Measurements from ENCODE around the gene NCBP3. TPM values are rescaled to one million over a fixed set of nuclear protein-coding genes. Genes with fewer than 3 reads are reported as not detected.

NCBP3 gene
- total and polyA plus RNA-seq, 2 donors (not counting 3 experiments of a cell fraction or from before 2014, with no cell fraction given) = 18.2 to 51.1 TPM

GRCh38 chr17:3815122-3815521, 30.9 kb downstream of the NCBP3 start:
- Histone ChIP-seq H3K9ac (replicated peaks; ENCODE audit: extremely low read depth, insufficient read depth, low read length) (no peak overlapping the region), H3K4me2 (ENCODE audit: insufficient read depth, low read length) (no peak overlapping the region), H3K79me2 (ENCODE audit: control insufficient read depth, insufficient read depth, low read length) (no peaks in the 10 kb centered on the region), H3K4me3 (replicated peaks in 1 of 3; ENCODE audit: insufficient read depth in 1 of 3, low read depth in 1 of 3, low read length in 3 of 3) (no peak overlapping the region), H3K36me3 (ENCODE audit: control insufficient read depth in 2 of 2, extremely low read depth in 1 of 2, insufficient read depth in 2 of 2, low read length in 2 of 2) (peaks cover 23 to 29% of the 10 kb centered on the region in 2 experiments), H2AFZ (ENCODE audit: low read depth, low read length) (no peak overlapping the region), H3K9me3 (replicated peaks; ENCODE audit: control insufficient read depth, insufficient read depth, low read length) (no peaks in the 10 kb centered on the region), H3K4me1 (ENCODE audit: control insufficient read depth, extremely low read depth, insufficient read depth, low read length) (peaks cover 10% of the 10 kb centered on the region), H4K20me1 (replicated peaks; ENCODE audit: control insufficient read depth, extremely low read depth, insufficient read depth, low read length) (no peaks in the 10 kb centered on the region), H3K27ac (ENCODE audit: insufficient read depth, low read depth, low read length) (no peak overlapping the region), H3K27me3 (ENCODE audit: control insufficient read depth in 2 of 2, insufficient read depth in 2 of 2, low read length in 2 of 2) (no peaks in the 10 kb centered on the region), H3K9me1 (replicated peaks; ENCODE audit: control insufficient read depth, extremely low read depth, insufficient read depth, low read length) (no peaks in the 10 kb centered on the region)
- FAIRE-seq = no peak
- BruUV-seq (replicated peaks) = no TSS peak
- TF ChIP-seq POLR2AphosphoS5 (IDR thresholded peaks at IDR 0.05; ENCODE audit: insufficient read depth, low read depth, low read length) (no peak), POLR2A (IDR thresholded peaks at IDR 0.05; ENCODE audit: low read depth, low read length) (no peak), MYC (IDR thresholded peaks at IDR 0.05; ENCODE audit: low read depth, low read length) (no peak), GATA2 (IDR thresholded peaks at IDR 0.05; ENCODE audit: insufficient read depth, insufficient read length, low read depth, low read length) (no peak), EZH2 (IDR thresholded peaks at IDR 0.05; ENCODE audit: borderline replicate concordance, low read depth, low read length, severe bottlenecking) (no peak)
- TF ChIP-seq, protein P1, sequence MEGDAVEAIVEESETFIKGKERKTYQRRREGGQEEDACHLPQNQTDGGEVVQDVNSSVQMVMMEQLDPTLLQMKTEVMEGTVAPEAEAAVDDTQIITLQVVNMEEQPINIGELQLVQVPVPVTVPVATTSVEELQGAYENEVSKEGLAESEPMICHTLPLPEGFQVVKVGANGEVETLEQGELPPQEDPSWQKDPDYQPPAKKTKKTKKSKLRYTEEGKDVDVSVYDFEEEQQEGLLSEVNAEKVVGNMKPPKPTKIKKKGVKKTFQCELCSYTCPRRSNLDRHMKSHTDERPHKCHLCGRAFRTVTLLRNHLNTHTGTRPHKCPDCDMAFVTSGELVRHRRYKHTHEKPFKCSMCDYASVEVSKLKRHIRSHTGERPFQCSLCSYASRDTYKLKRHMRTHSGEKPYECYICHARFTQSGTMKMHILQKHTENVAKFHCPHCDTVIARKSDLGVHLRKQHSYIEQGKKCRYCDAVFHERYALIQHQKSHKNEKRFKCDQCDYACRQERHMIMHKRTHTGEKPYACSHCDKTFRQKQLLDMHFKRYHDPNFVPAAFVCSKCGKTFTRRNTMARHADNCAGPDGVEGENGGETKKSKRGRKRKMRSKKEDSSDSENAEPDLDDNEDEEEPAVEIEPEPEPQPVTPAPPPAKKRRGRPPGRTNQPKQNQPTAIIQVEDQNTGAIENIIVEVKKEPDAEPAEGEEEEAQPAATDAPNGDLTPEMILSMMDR (IDR thresholded peaks at IDR 0.05; ENCODE audit: extremely low read depth in 1 of 2, insufficient read depth in 1 of 2, low read depth in 1 of 2, low read length in 2 of 2) = no peak
- ChIA-PET CTCF (interaction anchor here (2.3 kb wide), 1 partner anchor 78 kb away, joined by 13 read pairs; no protein-coding TSS in a partner anchor), POLR2A (no interaction called here)
- no peak for DNase-seq (ENCODE audit: low read depth, low spot score)
- dilution Hi-C loops (cut with MboI; ENCODE audit: extremely low pct_ligation_motif_present, low sequenced_read_pairs) = no loop called here
- intact Hi-C loops (cut with micrococcal nuclease) = no loop called here

GRCh38 chr17:3814361-3814760, 31.7 kb downstream of the NCBP3 start:
- Histone ChIP-seq H3K4me2 (ENCODE audit: insufficient read depth, low read length) (no peak overlapping the region), H2AFZ (ENCODE audit: low read depth, low read length) (no peak overlapping the region), H3K9me3 (replicated peaks; ENCODE audit: control insufficient read depth, insufficient read depth, low read length) (no peaks in the 10 kb centered on the region), H3K4me1 (ENCODE audit: control insufficient read depth, extremely low read depth, insufficient read depth, low read length) (peaks cover 10% of the 10 kb centered on the region), H3K9me1 (replicated peaks; ENCODE audit: control insufficient read depth, extremely low read depth, insufficient read depth, low read length) (no peaks in the 10 kb centered on the region), H3K79me2 (ENCODE audit: control insufficient read depth, insufficient read depth, low read length) (no peaks in the 10 kb centered on the region), H3K4me3 (replicated peaks in 1 of 3; ENCODE audit: insufficient read depth in 1 of 3, low read depth in 1 of 3, low read length in 3 of 3) (no peak overlapping the region), H3K27ac (ENCODE audit: insufficient read depth, low read depth, low read length) (no peak overlapping the region), H3K36me3 (ENCODE audit: control insufficient read depth in 2 of 2, extremely low read depth in 1 of 2, insufficient read depth in 2 of 2, low read length in 2 of 2) (peaks cover 23 to 30% of the 10 kb centered on the region in 2 experiments), H4K20me1 (replicated peaks; ENCODE audit: control insufficient read depth, extremely low read depth, insufficient read depth, low read length) (no peaks in the 10 kb centered on the region), H3K27me3 (ENCODE audit: control insufficient read depth in 2 of 2, insufficient read depth in 2 of 2, low read length in 2 of 2) (no peaks in the 10 kb centered on the region), H3K9ac (replicated peaks; ENCODE audit: extremely low read depth, insufficient read depth, low read length) (no peak overlapping the region)
- BruUV-seq (replicated peaks) = no TSS peak
- FAIRE-seq (no peak), DNase-seq (ENCODE audit: low read depth, low spot score) (no peak)
- CTCF ChIA-PET = no interaction called here
- POLR2A ChIA-PET = no interaction called here
- intact Hi-C loops (cut with micrococcal nuclease) = no loop called here
- dilution Hi-C loops (cut with MboI; ENCODE audit: extremely low pct_ligation_motif_present, low sequenced_read_pairs) = no loop called here
- TF ChIP-seq, protein P1 (IDR thresholded peaks at IDR 0.05; ENCODE audit: extremely low read depth in 1 of 2, insufficient read depth in 1 of 2, low read depth in 1 of 2, low read length in 2 of 2) = no peak
- TF ChIP-seq MYC (IDR thresholded peaks at IDR 0.05; ENCODE audit: low read depth, low read length) (no peak), POLR2A (IDR thresholded peaks at IDR 0.05; ENCODE audit: low read depth, low read length) (no peak), POLR2AphosphoS5 (IDR thresholded peaks at IDR 0.05; ENCODE audit: insufficient read depth, low read depth, low read length) (no peak), FOS (IDR thresholded peaks at IDR 0.05; ENCODE audit: borderline replicate concordance, insufficient read depth, low read length) (no peak), GATA2 (IDR thresholded peaks at IDR 0.05; ENCODE audit: insufficient read depth, insufficient read length, low read depth, low read length) (no peak), EZH2 (IDR thresholded peaks at IDR 0.05; ENCODE audit: borderline replicate concordance, low read depth, low read length, severe bottlenecking) (no peak), MAX (IDR thresholded peaks at IDR 0.05; ENCODE audit: insufficient read depth, insufficient read length) (no peak), JUN (IDR thresholded peaks at IDR 0.05; ENCODE audit: borderline replicate concordance, insufficient read depth, insufficient read length, low read depth) (no peak)

Data from endothelial cell of umbilical vein (primary cell).